SU-DHL-6 (cell line): ENCODE measurements around the gene PNO1.
A peak's percentile ranks its signal among the peaks of the same experiment; 100 is the strongest.

Source experiments
- H2AFZ ChIP-seq: fragments of 200-600 bp; sonication (generic); 2 replicates; pipeline ENCODE4 v1.6.1; 2014; ENCODE audit warnings: low read depth, mild to moderate bottlenecking, moderate library complexity, mixed read lengths, antibody characterized with exemption, low read length; ENCODE audit not compliant: severe bottlenecking
- H3F3A ChIP-seq: fragments of 200-600 bp; shearing (Covaris generic); 2 replicates; pipeline ENCODE4 v1.6.0; 2016; ENCODE audit warnings: antibody characterized with exemption, mild to moderate bottlenecking; ENCODE audit not compliant: insufficient read depth
- H3K27ac ChIP-seq: fragments of 200-600 bp; sonication (generic); 2 replicates; pipeline ENCODE4 v1.5.1; 2016; ENCODE audit warnings: low read depth, mild to moderate bottlenecking, low read length, moderate library complexity, mixed read lengths
- H3K27me3 ChIP-seq: fragments of 200-600 bp; sonication (generic), shearing (Covaris generic); 2 replicates; pipeline ENCODE4 v1.6.0; 2014; ENCODE audit warnings: mild to moderate bottlenecking, low read length
- H3K36me3 ChIP-seq: fragments of 200-600 bp; sonication (generic); 2 replicates; pipeline ENCODE4 v1.6.1; 2014; ENCODE audit warnings: mild to moderate bottlenecking, low read length, mixed read lengths
- H3K4me2 ChIP-seq: fragments of 300-600, 200-600 bp; shearing (Covaris generic), sonication (generic); 2 replicates; pipeline ENCODE4 v1.6.0; 2014; ENCODE audit warnings: low read length, low read depth, mild to moderate bottlenecking; ENCODE audit not compliant: poor library complexity, severe bottlenecking
- H3K4me3 ChIP-seq: fragments of 200-600 bp; sonication (generic); 2 replicates; pipeline ENCODE4 v1.5.1; 2014; ENCODE audit warnings: antibody characterized with exemption, low read length, mild to moderate bottlenecking, mixed read lengths; ENCODE audit not compliant: insufficient read depth, poor library complexity, severe bottlenecking
- H3K79me2 ChIP-seq: fragments of 200-600 bp; sonication (generic); 2 replicates; pipeline ENCODE4 v1.6.1; 2014; ENCODE audit warnings: mild to moderate bottlenecking, low read length, moderate library complexity; ENCODE audit not compliant: insufficient read depth
- H3K9ac ChIP-seq: fragments of 200-600 bp; sonication (generic); 2 replicates; pipeline ENCODE4 v1.7.0; 2014; ENCODE audit warnings: mild to moderate bottlenecking, low read length
- H3K9me2 ChIP-seq: fragments of 200-600 bp; sonication (generic); replicated peaks from 2 replicates; pipeline ENCODE4 v1.6.1; 2014; ENCODE audit warnings: low read length; ENCODE audit not compliant: insufficient read depth
- H3K9me3 ChIP-seq: fragments of 200-600 bp; sonication (generic); 2 replicates; pipeline ENCODE4 v1.6.1; 2014; ENCODE audit warnings: low read length, mixed read lengths; ENCODE audit not compliant: insufficient read depth
- H4K20me1 ChIP-seq: fragments of 200-600 bp; sonication (generic); 2 replicates; pipeline ENCODE4 v1.6.1; 2014; ENCODE audit warnings: low read depth, mild to moderate bottlenecking, antibody characterized with exemption, low read length, moderate library complexity, mixed read lengths
- EZH2phosphoT487 ChIP-seq: fragments of 200-600 bp; sonication (generic), shearing (Covaris generic); conservative IDR thresholded peaks from 2 replicates; pipeline ENCODE4 v1.6.1; 2018; ENCODE audit warnings: mild to moderate bottlenecking, antibody characterized with exemption, low read length, moderate library complexity, mixed read lengths
- TF ChIP-seq, protein P1 (sequence below): fragments of 200-600 bp; sonication (generic); IDR thresholded peaks from one replicate; pipeline ENCODE4 v1.5.1; 2017; ENCODE audit warnings: antibody characterized with exemption, mild to moderate bottlenecking, low read length, moderate library complexity; ENCODE audit not compliant: insufficient read depth, poor library complexity, severe bottlenecking

PNO1 gene

DNA sequence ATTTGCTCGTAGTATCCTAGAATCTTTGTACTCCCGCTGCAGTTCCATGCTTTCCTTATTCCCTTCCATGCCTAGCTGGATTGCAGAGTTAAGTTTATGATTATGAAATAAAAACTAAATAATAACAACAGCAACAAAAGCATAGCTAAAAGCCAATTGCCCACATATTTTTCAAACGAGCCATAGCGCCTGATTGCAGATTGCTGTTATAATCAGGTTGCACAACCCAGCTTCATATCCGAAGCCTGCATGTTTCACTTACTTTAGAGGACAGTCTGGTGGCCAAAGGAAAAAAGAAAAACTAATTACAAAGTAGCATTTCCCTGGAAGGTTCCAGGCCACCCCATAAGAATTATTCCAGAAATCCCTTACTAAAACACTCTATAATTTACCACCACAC, 31.9 kb upstream of the PNO1 start:
- Histone ChIP-seq H2AFZ (no peak overlapping the region), H3K9me3 (no peaks in the 10 kb centered on the region), H3K9ac (no peak overlapping the region), H3K36me3 (no peaks in the 10 kb centered on the region), H3K9me2 (no peaks in the 10 kb centered on the region), H3K79me2 (no peaks in the 10 kb centered on the region), H3K4me3 (no peak overlapping the region), H3K27ac (no peak overlapping the region), H3F3A (peaks cover 13% of the 10 kb centered on the region), H4K20me1 (no peaks in the 10 kb centered on the region), H3K4me2 (no peak overlapping the region), H3K27me3 (no peaks in the 10 kb centered on the region)
- TF ChIP-seq EZH2phosphoT487 = no peak
- TF ChIP-seq, protein P1, sequence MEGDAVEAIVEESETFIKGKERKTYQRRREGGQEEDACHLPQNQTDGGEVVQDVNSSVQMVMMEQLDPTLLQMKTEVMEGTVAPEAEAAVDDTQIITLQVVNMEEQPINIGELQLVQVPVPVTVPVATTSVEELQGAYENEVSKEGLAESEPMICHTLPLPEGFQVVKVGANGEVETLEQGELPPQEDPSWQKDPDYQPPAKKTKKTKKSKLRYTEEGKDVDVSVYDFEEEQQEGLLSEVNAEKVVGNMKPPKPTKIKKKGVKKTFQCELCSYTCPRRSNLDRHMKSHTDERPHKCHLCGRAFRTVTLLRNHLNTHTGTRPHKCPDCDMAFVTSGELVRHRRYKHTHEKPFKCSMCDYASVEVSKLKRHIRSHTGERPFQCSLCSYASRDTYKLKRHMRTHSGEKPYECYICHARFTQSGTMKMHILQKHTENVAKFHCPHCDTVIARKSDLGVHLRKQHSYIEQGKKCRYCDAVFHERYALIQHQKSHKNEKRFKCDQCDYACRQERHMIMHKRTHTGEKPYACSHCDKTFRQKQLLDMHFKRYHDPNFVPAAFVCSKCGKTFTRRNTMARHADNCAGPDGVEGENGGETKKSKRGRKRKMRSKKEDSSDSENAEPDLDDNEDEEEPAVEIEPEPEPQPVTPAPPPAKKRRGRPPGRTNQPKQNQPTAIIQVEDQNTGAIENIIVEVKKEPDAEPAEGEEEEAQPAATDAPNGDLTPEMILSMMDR = no peak

DNA sequence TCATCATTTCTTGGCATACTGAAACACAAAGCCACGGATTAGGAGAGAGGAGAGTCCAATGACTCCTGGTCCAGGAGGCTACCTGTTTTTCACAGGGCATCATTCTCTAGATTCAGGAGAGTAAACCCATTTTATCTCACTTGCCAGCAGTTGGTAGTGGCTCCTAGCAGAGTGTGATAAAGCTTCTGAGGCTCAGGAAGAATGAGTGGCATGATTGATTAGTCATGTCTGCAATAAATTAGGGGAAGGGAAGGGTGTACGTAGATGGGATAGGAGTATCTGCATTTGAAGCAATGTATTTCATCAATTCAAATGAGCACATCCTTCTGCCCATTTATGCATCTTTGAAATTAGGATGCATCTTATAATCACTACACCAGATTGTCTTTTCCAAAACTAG, 31.1 kb upstream of the PNO1 start:
- no peaks in the 10 kb centered on the region for H4K20me1 ChIP-seq
- no peaks in the 10 kb centered on the region for H3K79me2 ChIP-seq
- H3K4me3 ChIP-seq = no peak overlapping the region
- H3K4me2 ChIP-seq = no peak overlapping the region
- no peaks in the 10 kb centered on the region for H3K9me2 ChIP-seq
- no peaks in the 10 kb centered on the region for H3K36me3 ChIP-seq
- TF ChIP-seq, protein P1 = no peak
- TF ChIP-seq EZH2phosphoT487 = no peak
- H3K9ac ChIP-seq = no peak overlapping the region
- no peaks in the 10 kb centered on the region for H3K9me3 ChIP-seq
- peaks cover 6% of the 10 kb centered on the region for H3F3A ChIP-seq
- no peaks in the 10 kb centered on the region for H3K27me3 ChIP-seq
- no peak overlapping the region for H3K27ac ChIP-seq
- H2AFZ ChIP-seq = no peak overlapping the region

DNA sequence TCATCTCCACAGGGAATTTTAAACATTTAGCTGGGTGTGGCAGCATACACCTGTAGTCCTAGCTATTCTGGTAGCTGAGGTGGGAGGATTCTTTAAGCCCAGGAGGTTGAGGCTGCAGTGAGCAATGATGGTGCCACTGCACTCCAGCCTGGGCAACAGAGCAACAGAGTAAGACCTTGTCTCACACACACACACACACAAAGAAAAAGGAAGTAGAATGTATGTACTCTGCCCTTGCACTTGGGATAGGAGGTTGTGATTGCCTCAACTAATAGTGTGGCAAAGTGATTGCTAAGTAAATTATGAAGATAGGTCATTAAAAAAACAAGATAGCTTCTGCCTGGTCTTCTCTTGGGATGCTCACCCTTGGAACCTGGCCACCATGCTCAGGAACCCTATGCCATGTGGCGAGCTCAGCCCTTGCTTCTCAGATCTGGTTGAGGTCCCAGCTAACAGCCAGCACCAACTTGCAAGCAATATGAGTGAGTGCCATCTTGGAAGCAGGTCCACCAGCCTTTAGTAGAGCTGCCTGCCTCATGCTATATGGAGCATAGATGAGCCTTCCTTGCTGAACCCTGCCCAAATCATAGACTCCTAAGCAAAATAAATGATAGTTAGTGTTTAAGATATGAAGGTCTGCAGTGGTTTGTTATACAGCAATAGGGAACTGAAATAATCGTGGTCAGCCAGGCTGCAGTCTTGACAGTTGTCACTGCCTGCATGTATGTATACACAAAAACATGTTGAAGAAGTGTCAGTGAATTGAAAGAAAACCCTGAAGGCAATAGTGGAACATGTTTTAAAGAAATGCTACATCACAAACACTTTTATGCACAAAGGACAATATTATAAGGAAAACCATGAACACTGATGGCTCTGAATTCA, 30.1 kb upstream of the PNO1 start:
- H4K20me1 ChIP-seq = no peaks in the 10 kb centered on the region
- H3K27ac ChIP-seq = 0 out of 2 replicates have a peak overlapping the region, but pooled peaks have one; percentile 29
- H3F3A ChIP-seq = no peaks in the 10 kb centered on the region
- H3K27me3 ChIP-seq = no peaks in the 10 kb centered on the region
- H3K79me2 ChIP-seq = no peaks in the 10 kb centered on the region
- TF ChIP-seq EZH2phosphoT487 = no peak
- TF ChIP-seq, protein P1 = no peak
- H3K36me3 ChIP-seq = no peaks in the 10 kb centered on the region
- H3K4me3 ChIP-seq = no peak overlapping the region
- H3K4me2 ChIP-seq = no peak overlapping the region
- no peaks in the 10 kb centered on the region for H3K9me3 ChIP-seq
- no peak overlapping the region for H2AFZ ChIP-seq
- no peak overlapping the region for H3K9ac ChIP-seq
- no peaks in the 10 kb centered on the region for H3K9me2 ChIP-seq
